GM18519 (cell line): Measurements from ENCODE around the gene DMRT2.

Source experiments
- ATAC-seq: cut with Tn5 transposase; IDR thresholded peaks from one replicate; pipeline ENCODE4 v1.9.1; 2021; ENCODE audit warnings: mild to moderate bottlenecking, moderate library complexity; ENCODE audit not compliant: unreplicated experiment, low FRiP score

Gene DMRT2

GRCh38 chr9:1050125-1050895 lies at the start of gene DMRT2:
TSS of gene DMRT2 (plus strand) at chr9:1050357. CDS start at chr9:1051614, 1,257 bp downstream.
- peak; percentile 70 for ATAC-seq

- ATAC-seq = no peak
Observed at GRCh38 chr9:1001838-1002237, 48.3 kb upstream of the DMRT2 start.

GRCh38 chr9:1002678-1003077 lies 47.5 kb upstream of the DMRT2 start:
- no peak for ATAC-seq

- peak; percentile 57 for ATAC-seq
Observed at GRCh38 chr9:1005043-1005667, 45.0 kb upstream of the DMRT2 start.

GRCh38 chr9:1007312-1007711 lies 42.8 kb upstream of the DMRT2 start:
- no peak for ATAC-seq

GRCh38 chr9:1008216-1008615 lies 41.9 kb upstream of the DMRT2 start:
- ATAC-seq = no peak

- peak; percentile 89 for ATAC-seq
Observed at GRCh38 chr9:1009101-1009707, 41.0 kb upstream of the DMRT2 start.

GRCh38 chr9:1013021-1013420 lies 37.1 kb upstream of the DMRT2 start:
- ATAC-seq = no peak

- ATAC-seq = no peak
Observed at GRCh38 chr9:1014225-1014624, 35.9 kb upstream of the DMRT2 start.

GRCh38 chr9:1014640-1015039 lies 35.5 kb upstream of the DMRT2 start:
- no peak for ATAC-seq

GRCh38 chr9:1018121-1018520 lies 32.0 kb upstream of the DMRT2 start:
- ATAC-seq = no peak

- ATAC-seq = no peak
Observed at GRCh38 chr9:1024112-1024511, 26.0 kb upstream of the DMRT2 start.

- no peak for ATAC-seq
Observed at GRCh38 chr9:1025131-1025530, 25.0 kb upstream of the DMRT2 start.

GRCh38 chr9:1026219-1026618 lies 23.9 kb upstream of the DMRT2 start:
- no peak for ATAC-seq

- no peak for ATAC-seq
Observed at GRCh38 chr9:1028501-1029190, 21.5 kb upstream of the DMRT2 start.

GRCh38 chr9:1031951-1032601 lies 18.1 kb upstream of the DMRT2 start:
- ATAC-seq = no peak

- ATAC-seq = no peak
Observed at GRCh38 chr9:1034271-1034670, 15.9 kb upstream of the DMRT2 start.

- ATAC-seq = no peak
Observed at GRCh38 chr9:1039589-1039988, 10.6 kb upstream of the DMRT2 start.

- no peak for ATAC-seq
Observed at GRCh38 chr9:1042466-1042865, 7.7 kb upstream of the DMRT2 start.

- no peak for ATAC-seq
Observed at GRCh38 chr9:1044643-1045042, 5.5 kb upstream of the DMRT2 start.
